Measurements from ENCODE around the gene DCAF15.
"Not testable (repeated sequence)": the region's sequence is repeated elsewhere in the genome, so short reads cannot be mapped to it uniquely, and the experiment has no call there.

Gene DCAF15

DNA sequence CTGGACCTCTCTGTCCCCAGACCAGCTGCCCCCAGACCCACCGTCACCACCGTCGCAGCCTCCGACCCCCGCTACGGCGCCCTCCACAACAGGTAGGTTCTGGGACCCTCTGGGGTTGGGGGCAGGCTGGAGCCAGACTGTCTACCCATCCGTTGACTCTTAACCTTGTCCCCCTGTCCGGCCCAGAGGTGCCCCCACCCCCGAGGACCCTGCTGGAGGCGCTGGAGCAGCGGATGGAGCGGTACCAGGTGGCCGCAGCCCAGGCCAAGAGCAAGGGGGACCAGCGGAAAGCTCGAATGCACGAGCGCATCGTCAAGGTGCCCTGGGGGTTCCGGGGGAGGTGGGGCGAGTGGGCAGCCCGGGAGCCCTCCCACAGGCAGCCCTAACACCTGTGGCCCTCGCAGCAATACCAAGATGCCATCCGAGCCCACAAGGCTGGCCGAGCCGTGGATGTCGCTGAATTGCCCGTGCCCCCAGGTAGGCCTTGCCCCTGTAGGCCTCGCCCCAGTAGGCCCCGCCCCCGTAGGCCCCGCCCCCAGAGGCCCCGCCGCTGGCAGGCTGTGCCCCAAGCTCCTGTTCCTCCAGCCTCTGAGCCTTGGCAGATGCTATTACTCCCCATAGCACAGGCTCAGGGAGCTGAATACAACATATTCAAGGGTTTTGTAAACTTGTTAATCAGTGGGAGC, 33.4 kb upstream of the DCAF15 start:
- TF ChIP-seq POLR2A (IDR thresholded peaks at IDR 0.05; ENCODE audit: low read depth, low read length) = no peak
- no peak for DNase-seq (ENCODE audit: insufficient read length)
- FAIRE-seq = no peak

- DNase-seq (ENCODE audit: insufficient read length) (no peak), FAIRE-seq (no peak)
- TF ChIP-seq POLR2A (IDR thresholded peaks at IDR 0.05; ENCODE audit: low read depth, low read length) = no peak
- TF ChIP-seq POLR2AphosphoS5 (IDR thresholded peaks at IDR 0.05; ENCODE audit: low read depth, low read length) = no peak
- TF ChIP-seq TAF1 (IDR thresholded peaks at IDR 0.05; ENCODE audit: borderline replicate concordance, low read depth, low read length) = no peak
Measured at GRCh38 chr19:13920524-13920923, 31.8 kb upstream of the DCAF15 start.

- DNase-seq (ENCODE audit: insufficient read length) (no peak), FAIRE-seq (no peak)
- no peak for TF ChIP-seq POLR2A (IDR thresholded peaks at IDR 0.05; ENCODE audit: low read depth, low read length)
- TF ChIP-seq POLR2AphosphoS5 (IDR thresholded peaks at IDR 0.05; ENCODE audit: low read depth, low read length) = no peak
- TF ChIP-seq TAF1 (IDR thresholded peaks at IDR 0.05; ENCODE audit: borderline replicate concordance, low read depth, low read length) = no peak
Measured at GRCh38 chr19:13920940-13921747, 31.2 kb upstream of the DCAF15 start.

DNA sequence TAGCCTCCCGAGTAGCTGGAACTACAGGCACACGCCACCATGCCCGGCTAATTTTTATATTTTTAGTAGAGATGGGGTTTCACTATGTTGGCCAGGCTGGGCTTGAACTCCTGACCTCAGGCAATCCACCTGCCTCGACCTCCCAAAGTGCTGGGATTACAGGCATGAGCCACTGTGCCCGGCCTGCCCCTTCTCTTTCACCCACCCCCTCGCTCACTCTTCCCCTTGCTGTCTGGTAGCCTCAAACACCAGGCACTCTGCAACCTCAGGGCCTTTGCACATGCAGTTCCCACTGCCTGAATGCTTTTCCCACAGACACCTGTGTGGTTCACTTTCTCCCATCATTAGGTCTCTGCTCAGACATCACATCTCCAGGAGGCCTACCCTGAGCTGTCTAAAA, 30.2 kb upstream of the DCAF15 start:
- not testable (repeated sequence) for FAIRE-seq; DNase-seq (ENCODE audit: insufficient read length)

DNA sequence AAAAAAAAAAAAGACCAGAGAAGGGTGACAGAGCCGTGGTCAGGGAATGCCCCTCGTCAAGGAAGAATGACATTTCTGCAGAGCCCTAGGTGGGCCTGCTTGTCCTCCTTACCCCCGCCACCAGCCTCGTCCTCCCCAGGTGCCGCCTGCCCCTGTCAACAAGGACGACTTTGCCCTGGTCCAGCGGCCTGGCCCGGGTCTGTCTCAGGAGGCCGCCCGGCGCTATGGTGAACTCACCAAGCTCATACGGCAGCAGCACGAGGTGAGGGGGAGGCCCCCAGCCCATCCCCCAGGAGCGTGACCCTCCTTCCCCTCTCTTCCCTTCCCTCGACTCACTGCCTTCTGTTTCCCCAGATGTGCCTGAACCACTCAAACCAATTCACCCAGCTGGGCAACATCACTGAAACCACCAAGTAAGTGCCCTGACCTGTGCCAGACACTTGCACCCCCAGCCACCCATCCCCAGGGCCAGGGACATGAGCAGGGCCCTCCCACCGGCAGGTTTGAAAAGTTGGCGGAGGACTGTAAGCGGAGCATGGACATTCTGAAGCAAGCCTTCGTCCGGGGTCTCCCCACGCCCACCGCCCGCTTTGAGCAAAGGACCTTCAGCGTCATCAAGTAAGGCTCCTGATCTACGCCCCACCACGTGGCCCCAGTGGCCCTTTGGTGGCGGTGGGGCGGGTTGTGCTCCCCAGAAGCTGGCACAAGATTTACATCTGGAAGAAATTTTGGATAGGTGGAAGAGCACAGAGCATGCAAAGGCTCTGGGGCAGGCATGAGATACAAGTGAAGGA, 28.9 kb upstream of the DCAF15 start:
- DNase-seq (ENCODE audit: insufficient read length) = no peak
- no peak for FAIRE-seq
- TF ChIP-seq TAF1 (IDR thresholded peaks at IDR 0.05; ENCODE audit: borderline replicate concordance, low read depth, low read length) (no peak), POLR2A (IDR thresholded peaks at IDR 0.05; ENCODE audit: low read depth, low read length) (no peak), POLR2AphosphoS5 (IDR thresholded peaks at IDR 0.05; ENCODE audit: low read depth, low read length) (no peak)

GRCh38 chr19:13926010-13926409, 26.3 kb upstream of the DCAF15 start:
- FAIRE-seq = no peak
- no peak for DNase-seq (ENCODE audit: insufficient read length)
- TF ChIP-seq TAF1 (IDR thresholded peaks at IDR 0.05; ENCODE audit: borderline replicate concordance, low read depth, low read length) = no peak
- no peak for TF ChIP-seq POLR2A (IDR thresholded peaks at IDR 0.05; ENCODE audit: low read depth, low read length)
- no peak for TF ChIP-seq POLR2AphosphoS5 (IDR thresholded peaks at IDR 0.05; ENCODE audit: low read depth, low read length)

DNA sequence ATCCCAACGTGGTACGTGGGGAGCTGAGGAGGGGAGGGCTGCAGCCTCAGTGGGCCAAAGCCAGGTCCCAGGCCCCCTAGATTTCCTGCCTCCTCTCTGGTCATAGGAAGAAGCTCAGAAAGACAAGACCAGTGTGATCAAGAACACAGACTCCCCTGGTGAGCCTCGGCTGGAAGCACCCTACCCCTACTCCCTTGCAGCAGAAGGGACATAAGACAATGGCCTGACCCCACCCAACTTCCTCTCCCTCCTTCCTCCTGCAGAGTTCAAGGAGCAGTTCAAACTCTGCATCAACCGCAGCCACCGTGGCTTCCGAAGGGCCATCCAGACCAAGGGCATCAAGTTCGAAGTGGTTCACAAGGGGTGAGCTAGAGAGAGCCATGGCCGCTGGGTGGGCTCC, 25.6 kb upstream of the DCAF15 start:
- no peak for DNase-seq (ENCODE audit: insufficient read length)
- no peak for TF ChIP-seq TAF1 (IDR thresholded peaks at IDR 0.05; ENCODE audit: borderline replicate concordance, low read depth, low read length)
- TF ChIP-seq POLR2AphosphoS5 (IDR thresholded peaks at IDR 0.05; ENCODE audit: low read depth, low read length) = no peak
- TF ChIP-seq POLR2A (IDR thresholded peaks at IDR 0.05; ENCODE audit: low read depth, low read length) = no peak
- no peak for FAIRE-seq

GRCh38 chr19:13929340-13929739, 23.0 kb upstream of the DCAF15 start:
- DNase-seq (ENCODE audit: insufficient read length) (no peak), FAIRE-seq (no peak)
- TF ChIP-seq POLR2A (IDR thresholded peaks at IDR 0.05; ENCODE audit: low read depth, low read length) (no peak), TAF1 (IDR thresholded peaks at IDR 0.05; ENCODE audit: borderline replicate concordance, low read depth, low read length) (no peak), POLR2AphosphoS5 (IDR thresholded peaks at IDR 0.05; ENCODE audit: low read depth, low read length) (no peak)

GRCh38 chr19:13929956-13930355, 22.4 kb upstream of the DCAF15 start:
- DNase-seq (ENCODE audit: insufficient read length) (no peak), FAIRE-seq (no peak)
- no peak for TF ChIP-seq TAF1 (IDR thresholded peaks at IDR 0.05; ENCODE audit: borderline replicate concordance, low read depth, low read length)
- no peak for TF ChIP-seq POLR2AphosphoS5 (IDR thresholded peaks at IDR 0.05; ENCODE audit: low read depth, low read length)
- TF ChIP-seq POLR2A (IDR thresholded peaks at IDR 0.05; ENCODE audit: low read depth, low read length) = no peak

GRCh38 chr19:13930402-13930801, 21.9 kb upstream of the DCAF15 start:
- FAIRE-seq (no peak), DNase-seq (ENCODE audit: insufficient read length) (no peak)
- TF ChIP-seq POLR2AphosphoS5 (IDR thresholded peaks at IDR 0.05; ENCODE audit: low read depth, low read length) = no peak
- no peak for TF ChIP-seq POLR2A (IDR thresholded peaks at IDR 0.05; ENCODE audit: low read depth, low read length)
- TF ChIP-seq TAF1 (IDR thresholded peaks at IDR 0.05; ENCODE audit: borderline replicate concordance, low read depth, low read length) = no peak

DNA sequence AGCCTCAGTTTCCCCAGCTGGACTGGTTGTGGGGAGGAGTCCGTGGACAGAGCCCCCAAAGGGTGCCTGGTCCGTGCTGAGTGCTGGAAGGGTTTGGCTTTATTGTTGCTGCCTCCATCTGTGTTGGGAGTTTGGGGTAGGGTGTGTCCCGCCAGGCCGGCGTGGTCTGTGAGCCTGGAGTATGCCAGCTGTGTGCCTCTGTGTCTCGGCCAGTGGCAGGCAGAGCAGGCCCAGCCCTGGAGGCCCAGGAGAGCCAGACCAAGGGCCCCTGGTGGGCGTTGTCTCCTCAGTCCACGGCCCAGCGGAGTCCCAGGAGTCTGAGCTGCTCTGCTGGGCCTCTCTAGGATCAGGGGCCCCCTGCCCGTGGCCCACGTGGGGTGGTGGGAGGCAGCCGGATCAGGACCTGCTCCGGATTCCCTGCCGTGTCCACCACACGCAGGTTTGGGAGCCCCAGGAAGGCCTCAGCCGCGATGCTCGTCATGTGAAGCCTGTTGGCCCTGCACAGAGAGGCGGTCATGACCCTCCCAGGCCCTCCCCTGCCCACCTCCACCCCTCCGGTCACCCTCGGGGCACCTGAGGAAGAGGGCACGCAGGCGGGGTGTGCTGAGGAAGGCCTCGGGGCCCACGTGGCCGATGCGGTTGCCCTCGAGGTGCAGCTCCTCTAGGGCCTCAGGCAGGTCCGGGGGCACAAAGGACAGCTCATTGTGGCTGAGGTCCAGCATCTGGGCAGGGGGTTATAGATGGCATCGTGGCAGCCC, 20.7 kb upstream of the DCAF15 start:
- FAIRE-seq = no peak
- TF ChIP-seq TAF1 (IDR thresholded peaks at IDR 0.05; ENCODE audit: borderline replicate concordance, low read depth, low read length) = no peak
- no peak for TF ChIP-seq POLR2AphosphoS5 (IDR thresholded peaks at IDR 0.05; ENCODE audit: low read depth, low read length)
- TF ChIP-seq POLR2A (IDR thresholded peaks at IDR 0.05; ENCODE audit: low read depth, low read length) = no peak
- DNase-seq (ENCODE audit: insufficient read length) = no peak
